ENCODE results near the gene FBN1. TPM values are rescaled to one million over a fixed set of nuclear protein-coding genes. Genes with fewer than 3 reads are reported as not detected.

Gene FBN1
- total and polyA plus RNA-seq, 8 donors, result 83.1 to 144 (median 94.0) TPM

DNA sequence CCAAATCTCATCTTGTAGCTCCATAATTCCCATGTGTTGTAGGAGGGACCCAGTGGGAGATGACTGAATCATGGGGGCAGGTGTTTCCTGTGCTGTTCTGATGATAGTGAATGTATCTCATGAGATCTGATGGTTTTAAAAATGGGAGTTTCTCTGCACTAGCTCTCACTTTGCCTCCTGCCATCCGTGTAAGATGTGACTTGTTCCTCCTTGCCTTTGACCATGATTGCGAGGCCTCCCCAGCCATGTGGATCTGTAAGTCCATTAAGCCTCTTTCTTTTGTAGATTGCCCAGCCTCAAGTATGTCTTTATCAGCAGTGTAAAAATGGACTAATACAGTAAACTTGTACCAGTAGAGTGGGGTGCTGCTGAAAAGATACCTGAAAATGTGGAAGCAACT, 269.7 kb downstream of the FBN1 start:
- no peaks in the 10 kb centered on the region for H3K27me3 ChIP-seq
- DNase-seq, result no peak
- no peaks in the 10 kb centered on the region for H3K4me1 ChIP-seq
- no peak for ATAC-seq
- H3K36me3 ChIP-seq, result no peaks in the 10 kb centered on the region
- no peak overlapping the region for H3K4me3 ChIP-seq
- H3K27ac ChIP-seq, result no peak overlapping the region
- no peaks in the 10 kb centered on the region for H3K9me3 ChIP-seq
- intact Hi-C loops (cut with DNase I), result no loop called here
- TF ChIP-seq, protein P1, sequence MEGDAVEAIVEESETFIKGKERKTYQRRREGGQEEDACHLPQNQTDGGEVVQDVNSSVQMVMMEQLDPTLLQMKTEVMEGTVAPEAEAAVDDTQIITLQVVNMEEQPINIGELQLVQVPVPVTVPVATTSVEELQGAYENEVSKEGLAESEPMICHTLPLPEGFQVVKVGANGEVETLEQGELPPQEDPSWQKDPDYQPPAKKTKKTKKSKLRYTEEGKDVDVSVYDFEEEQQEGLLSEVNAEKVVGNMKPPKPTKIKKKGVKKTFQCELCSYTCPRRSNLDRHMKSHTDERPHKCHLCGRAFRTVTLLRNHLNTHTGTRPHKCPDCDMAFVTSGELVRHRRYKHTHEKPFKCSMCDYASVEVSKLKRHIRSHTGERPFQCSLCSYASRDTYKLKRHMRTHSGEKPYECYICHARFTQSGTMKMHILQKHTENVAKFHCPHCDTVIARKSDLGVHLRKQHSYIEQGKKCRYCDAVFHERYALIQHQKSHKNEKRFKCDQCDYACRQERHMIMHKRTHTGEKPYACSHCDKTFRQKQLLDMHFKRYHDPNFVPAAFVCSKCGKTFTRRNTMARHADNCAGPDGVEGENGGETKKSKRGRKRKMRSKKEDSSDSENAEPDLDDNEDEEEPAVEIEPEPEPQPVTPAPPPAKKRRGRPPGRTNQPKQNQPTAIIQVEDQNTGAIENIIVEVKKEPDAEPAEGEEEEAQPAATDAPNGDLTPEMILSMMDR (IDR thresholded peaks at IDR 0.05), result no peak

DNA sequence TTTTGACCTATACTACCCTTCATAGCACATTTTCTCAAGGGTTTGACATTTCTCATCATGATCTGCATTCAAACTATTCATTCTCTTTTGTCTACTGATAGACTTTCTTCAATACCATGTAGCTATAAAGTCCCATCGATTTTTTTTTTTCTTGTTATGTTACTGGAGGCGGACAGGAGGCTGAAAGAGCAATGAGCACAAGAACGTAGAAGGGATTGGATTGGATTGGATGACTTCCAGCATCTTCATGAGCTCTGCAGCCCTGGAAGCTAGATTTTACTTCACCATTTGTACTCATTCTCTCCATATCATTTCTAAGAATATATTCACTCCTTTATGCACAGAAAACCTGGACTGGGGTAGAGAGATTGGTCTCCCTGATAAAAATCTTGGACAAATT, 271.0 kb downstream of the FBN1 start:
- Histone ChIP-seq H3K4me1 (no peaks in the 10 kb centered on the region), H3K4me3 (no peak overlapping the region), H3K36me3 (no peaks in the 10 kb centered on the region), H3K9me3 (no peaks in the 10 kb centered on the region), H3K27ac (no peak overlapping the region), H3K27me3 (no peaks in the 10 kb centered on the region)
- ATAC-seq (no peak), DNase-seq (no peak)
- TF ChIP-seq, protein P1 (IDR thresholded peaks at IDR 0.05), result no peak
- intact Hi-C loops (cut with DNase I), result no loop called here

DNA sequence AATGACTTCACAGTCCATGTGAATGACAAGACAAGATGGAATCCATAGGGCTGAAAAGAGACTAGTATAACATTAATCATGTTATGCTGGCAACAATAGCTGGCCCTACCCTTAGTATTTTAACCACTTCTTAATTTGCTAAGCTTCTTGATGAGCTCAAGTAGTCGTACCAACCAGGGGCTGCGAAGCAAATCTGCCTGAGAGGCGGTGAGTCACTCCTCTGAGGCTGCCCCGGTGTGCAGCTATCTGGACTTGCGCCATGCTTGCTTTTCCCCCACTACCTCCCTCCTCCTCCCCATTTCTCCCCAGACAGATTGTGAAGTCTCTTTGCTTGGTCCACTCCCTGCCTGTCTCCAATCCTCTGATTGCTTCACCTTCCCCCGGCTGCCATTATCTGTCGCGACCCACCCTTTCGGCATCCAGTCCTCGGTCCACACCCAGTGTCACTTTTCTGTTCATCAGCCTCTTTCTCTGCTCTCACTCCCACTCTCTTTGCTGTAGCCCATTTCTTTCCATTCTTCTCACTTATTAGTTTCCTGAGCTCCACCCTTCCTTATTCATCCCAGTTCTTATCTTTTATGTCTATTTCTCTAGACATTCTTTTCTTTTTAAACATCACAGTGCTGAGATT, 271.6 kb downstream of the FBN1 start:
- DNase-seq (peak in 2 of 4 donors; percentile 60 to 72), ATAC-seq (peak; percentile 91)
- intact Hi-C loops (cut with DNase I), result no loop called here
- Histone ChIP-seq H3K4me1 (no peaks in the 10 kb centered on the region), H3K27me3 (no peaks in the 10 kb centered on the region), H3K27ac (no peak overlapping the region), H3K9me3 (no peaks in the 10 kb centered on the region), H3K4me3 (no peak overlapping the region), H3K36me3 (no peaks in the 10 kb centered on the region)
- TF ChIP-seq, protein P1 (IDR thresholded peaks at IDR 0.05), result no peak

DNA sequence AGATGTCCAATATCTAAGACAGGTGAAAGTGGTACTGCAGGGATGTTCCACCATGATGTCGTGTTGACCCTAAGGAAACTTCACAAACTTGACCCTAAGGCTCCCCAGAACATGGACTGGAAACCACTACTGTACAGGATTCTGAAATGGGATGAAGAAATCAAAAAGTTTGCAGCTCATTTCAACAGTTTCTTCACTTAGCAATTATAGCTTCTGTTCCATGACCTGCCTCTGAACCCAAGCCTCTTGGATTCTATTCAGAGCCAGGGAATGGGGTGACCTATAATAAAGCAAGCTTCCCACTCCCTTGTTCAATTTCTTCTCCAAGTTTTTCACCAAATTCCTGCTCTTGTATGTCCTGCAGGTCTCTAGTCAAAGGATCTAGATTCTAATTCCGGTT, 273.5 kb downstream of the FBN1 start:
- TF ChIP-seq, protein P1 (IDR thresholded peaks at IDR 0.05), result no peak
- DNase-seq, result no peak
- no peak for ATAC-seq
- Histone ChIP-seq H3K27me3 (no peaks in the 10 kb centered on the region), H3K36me3 (no peaks in the 10 kb centered on the region), H3K9me3 (no peaks in the 10 kb centered on the region), H3K4me3 (no peak overlapping the region), H3K4me1 (no peaks in the 10 kb centered on the region), H3K27ac (no peak overlapping the region)
- intact Hi-C loops (cut with DNase I), result no loop called here

GRCh38 chr15:48371550-48371949, 274.0 kb downstream of the FBN1 start:
- Histone ChIP-seq H3K27ac (no peak overlapping the region), H3K4me1 (no peaks in the 10 kb centered on the region), H3K9me3 (no peaks in the 10 kb centered on the region), H3K4me3 (no peak overlapping the region), H3K36me3 (no peaks in the 10 kb centered on the region), H3K27me3 (no peaks in the 10 kb centered on the region)
- DNase-seq (no peak), ATAC-seq (no peak)
- TF ChIP-seq, protein P1 (IDR thresholded peaks at IDR 0.05), result no peak
- intact Hi-C loops (cut with DNase I), result no loop called here
